ENCODE measurements around the gene TMPRSS4.

The TMPRSS4 gene

GRCh38 chr11:118153976-118154375 is 77.1 kb downstream of the TMPRSS4 start:
- no peak for DNase-seq (ENCODE audit: low read depth)

DNA sequence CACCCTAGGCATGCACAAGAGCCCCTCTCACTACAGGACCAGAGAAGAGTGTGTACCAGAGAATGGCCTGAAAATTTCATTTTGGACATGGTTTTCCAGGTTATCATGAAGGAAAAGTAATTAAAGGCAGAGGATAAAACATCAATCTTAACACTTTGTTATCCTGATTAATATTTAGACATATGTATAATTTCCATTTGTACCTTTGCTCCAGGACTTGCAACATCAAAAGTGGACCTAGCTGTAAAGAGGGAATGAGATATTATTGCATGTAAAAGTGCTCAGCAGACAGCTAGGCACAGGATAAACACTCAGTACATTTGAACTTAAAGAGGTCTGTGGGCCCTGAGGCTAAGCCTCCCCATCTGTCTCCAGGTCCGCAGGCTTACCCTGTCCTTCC is 77.8 kb downstream of the TMPRSS4 start:
- DNase-seq (ENCODE audit: low read depth) = no peak

- no peak for DNase-seq (ENCODE audit: low read depth)
Measured at GRCh38 chr11:118155776-118156530, 79.1 kb downstream of the TMPRSS4 start.

DNA sequence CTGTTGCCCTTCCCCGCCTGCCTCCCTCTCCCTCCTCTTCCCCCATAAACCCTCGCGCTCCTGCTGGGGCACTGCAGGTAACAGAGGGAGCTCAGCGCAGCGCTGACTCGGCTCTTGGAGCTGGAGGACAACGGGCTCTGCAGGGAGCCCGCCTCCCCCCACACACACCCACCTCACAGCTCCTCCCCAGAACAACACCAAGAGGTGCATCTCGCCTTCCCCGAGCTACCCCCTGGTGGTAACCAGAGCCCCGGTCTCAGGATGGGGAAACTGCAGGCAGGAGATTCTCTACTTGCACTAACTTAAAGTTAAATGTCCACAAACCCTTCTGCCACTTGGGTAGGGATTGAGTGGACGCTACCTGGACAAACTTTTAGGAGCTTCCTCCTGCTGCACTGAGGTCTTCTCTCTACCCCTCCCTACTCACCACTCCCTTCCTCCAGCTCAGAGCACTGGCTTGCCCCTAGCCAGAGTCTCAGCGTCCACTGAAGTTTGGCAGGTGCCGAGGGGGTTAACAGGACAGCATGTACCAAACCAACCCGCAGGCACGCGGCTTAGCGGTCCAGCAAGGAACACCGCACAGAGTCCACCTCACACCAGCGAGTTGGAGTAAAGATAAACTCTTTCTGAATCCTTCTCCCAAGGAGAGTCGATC is 79.8 kb downstream of the TMPRSS4 start:
- no peak for DNase-seq (ENCODE audit: low read depth)

DNA sequence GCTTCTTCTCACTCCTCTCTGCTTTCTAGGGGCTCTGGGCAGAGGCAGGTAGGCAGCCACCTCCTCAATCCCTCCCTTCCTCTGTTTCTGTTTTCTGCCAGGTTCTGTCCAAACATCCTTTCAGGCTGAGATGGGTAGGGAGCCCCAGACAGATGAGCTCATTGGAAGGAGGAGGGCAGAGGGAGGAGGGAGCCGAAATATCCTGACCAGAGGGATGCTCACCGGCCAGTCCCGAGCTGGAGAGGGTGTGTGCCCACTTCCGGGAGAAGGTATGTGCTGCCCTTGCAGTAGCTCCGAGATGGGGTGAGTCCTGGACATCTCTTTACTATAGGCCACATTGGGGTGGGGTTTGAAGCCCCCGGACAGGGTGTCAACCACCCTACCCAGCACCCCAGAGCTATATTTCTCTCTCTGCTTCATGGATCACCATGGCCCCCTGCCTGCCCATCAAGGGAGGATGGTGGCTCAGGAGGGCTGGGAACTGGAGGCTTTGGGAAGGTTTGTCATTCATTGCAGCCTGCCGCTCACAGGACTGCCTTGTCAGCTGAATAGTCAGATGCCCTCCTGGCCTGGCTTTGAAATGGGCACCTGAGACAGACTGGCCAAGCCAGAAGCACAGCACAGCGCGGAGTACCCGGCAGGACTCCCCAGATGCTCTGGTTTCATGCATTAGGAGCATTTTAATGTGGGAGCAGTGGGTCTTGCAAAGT is 80.5 kb downstream of the TMPRSS4 start:
- DNase-seq (ENCODE audit: low read depth) = no peak

GRCh38 chr11:118161786-118162185 is 84.9 kb downstream of the TMPRSS4 start:
- no peak for DNase-seq (ENCODE audit: low read depth)

DNA sequence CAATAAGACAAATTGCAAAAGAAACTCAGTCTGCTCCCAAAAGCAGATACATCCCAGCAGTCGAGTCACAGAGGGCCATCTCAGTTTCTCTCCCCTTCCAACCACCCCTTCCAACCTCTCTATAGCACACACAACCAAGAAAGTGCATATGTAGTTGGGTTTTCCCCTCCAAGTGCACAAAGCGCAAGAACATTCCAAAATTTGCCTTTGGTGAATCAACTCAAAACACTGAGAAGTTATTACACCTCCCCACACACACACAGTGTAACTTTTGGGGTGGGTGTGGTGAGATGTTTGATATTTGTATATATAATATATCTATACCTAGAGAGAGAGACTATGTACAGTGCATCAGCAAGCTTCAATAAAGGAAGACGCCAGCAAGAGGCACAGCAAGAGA is 86.0 kb downstream of the TMPRSS4 start:
- DNase-seq (ENCODE audit: low read depth) = no peak

- no peak for DNase-seq (ENCODE audit: low read depth)
Measured at GRCh38 chr11:118163494-118163893, 86.6 kb downstream of the TMPRSS4 start.

GRCh38 chr11:118164885-118165284 is 88.0 kb downstream of the TMPRSS4 start:
- DNase-seq (ENCODE audit: low read depth) = no peak

DNA sequence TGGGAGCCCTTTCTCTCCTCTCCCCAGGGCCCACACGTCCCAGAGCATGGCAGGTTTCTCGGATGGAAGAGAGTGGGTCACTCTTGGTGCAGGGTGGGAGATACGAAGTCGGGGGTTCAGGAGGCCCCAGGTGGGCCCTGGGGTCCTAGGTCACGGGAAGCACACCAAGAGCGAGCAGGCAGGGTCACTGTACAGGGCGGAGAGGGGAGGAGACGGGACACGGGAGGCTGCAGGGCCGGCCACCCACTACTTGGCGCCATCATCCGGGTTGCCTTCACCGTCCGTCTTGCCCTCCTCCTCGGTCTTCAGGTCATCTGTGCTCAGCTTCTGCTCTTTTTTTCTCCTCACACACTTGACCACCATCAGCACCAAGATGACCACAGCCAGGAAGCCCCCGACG is 89.8 kb downstream of the TMPRSS4 start:
- no peak for DNase-seq (ENCODE audit: low read depth)

DNA sequence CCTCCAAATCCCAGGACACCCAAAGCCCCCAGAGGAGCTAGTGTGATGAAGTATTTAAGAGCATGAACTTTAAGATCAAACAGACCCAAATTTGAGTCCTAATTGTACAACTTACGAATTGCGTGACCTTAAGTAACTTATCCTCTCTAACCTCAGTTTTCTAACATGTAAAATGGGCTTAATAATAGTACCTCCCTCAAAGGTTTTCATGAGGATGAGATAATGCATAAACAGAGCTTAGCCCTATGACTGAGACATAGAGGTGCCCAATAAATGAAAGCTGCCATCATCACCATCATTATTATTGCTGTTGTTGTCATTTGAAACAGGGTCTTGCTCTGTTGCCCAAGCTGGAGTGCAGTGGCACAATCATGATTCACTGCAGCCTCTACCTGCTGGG is 90.4 kb downstream of the TMPRSS4 start:
- DNase-seq (ENCODE audit: low read depth) = no peak

DNA sequence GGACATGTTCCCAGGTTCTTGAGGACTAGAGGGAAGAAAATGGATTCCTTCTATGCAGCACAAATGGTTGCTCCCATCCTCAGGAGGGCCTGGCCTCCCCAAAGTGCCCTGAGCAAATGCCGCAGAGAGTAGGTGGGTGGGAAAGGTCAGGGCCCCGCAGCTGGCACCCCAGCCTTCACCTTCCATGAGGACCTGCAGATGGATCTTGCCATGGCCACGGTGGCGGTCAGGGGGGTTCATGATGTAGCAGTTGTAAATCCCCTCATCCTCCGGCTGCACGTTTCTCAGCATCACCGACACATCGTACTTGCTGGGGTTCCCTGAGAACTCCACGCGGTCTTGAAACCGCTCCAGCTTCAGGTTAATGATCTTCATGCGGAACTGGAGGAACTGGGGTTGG is 91.0 kb downstream of the TMPRSS4 start:
- no peak for DNase-seq (ENCODE audit: low read depth)

- no peak for DNase-seq (ENCODE audit: low read depth)
Measured at GRCh38 chr11:118168316-118168715, 91.4 kb downstream of the TMPRSS4 start.

DNA sequence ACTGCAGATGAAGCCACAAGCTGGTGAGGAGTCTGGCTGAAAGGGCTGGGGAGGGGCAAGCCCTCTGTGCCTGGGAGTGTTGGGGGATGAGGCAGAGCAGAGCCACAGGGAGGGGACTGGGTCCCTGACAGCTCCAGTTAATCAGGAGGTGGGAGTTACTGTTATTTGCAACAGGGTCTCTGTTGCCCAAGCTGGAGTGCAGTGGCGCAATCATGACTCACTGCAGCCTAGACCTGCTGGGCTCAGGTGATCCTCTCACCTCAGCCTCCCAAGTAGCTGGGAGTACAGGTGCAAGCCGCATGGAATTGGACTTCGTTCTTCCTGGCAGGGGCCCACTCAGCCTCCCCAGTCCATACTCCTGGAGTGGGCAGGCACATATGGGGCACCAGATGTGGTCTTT is 91.9 kb downstream of the TMPRSS4 start:
- DNase-seq (ENCODE audit: low read depth) = no peak

DNA sequence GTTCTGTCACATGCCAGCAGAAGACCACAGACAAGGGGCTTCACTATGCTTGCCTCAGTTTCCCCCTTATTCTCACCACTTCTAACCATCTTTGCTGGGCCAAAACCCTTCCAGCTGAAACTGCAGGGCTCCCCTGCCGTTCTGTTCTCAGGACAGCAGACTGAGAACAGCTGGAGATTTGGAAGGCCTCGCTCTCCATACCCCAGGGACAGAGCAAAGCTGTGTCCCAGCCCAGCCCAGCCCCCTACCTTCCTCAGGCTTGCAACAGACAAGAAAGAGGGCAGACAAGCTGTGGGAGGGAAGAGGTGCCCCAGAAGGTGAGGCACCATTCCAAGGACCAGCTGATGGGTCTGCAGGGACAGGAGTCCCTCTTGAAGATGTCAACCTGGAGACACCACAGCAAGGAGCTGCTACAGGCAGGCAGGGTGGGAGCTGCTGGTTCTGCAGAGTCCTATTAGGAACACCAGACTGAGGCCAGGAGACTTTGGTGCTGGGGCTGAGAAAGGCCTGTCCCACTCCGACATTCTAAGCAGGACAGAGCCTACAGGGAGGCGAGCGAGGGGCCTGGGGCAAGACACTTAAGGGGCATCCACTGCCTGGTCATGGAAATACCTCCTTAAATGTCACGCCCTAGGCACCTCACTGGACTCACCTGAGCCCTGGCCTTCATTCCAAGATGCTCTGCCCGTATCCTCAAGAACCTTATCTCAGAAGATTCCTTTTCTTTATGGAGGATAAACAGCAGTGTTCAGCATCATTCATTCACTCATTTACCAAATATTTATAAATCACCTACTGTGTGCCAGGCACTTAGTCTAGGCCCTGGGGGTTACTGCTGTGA is 92.6 kb downstream of the TMPRSS4 start:
- no peak for DNase-seq (ENCODE audit: low read depth)

GRCh38 chr11:118170231-118170630 is 93.4 kb downstream of the TMPRSS4 start:
- no peak for DNase-seq (ENCODE audit: low read depth)

GRCh38 chr11:118170882-118171268 is 94.0 kb downstream of the TMPRSS4 start:
- DNase-seq (ENCODE audit: low read depth) = no peak

All from amniotic epithelial cell (primary cell).